HG03521 (cell line): ENCODE data around the gene PAX5.
"Not testable (repeated sequence)": the region's sequence is repeated elsewhere in the genome, so short reads cannot be mapped to it uniquely, and the experiment has no call there.

Experiments used
- ATAC-seq: cut with Tn5 transposase; IDR thresholded peaks from one replicate; pipeline ENCODE4 v1.9.1; 2021; ENCODE audit warnings: mild to moderate bottlenecking, moderate library complexity; ENCODE audit not compliant: unreplicated experiment

PAX5 gene

DNA sequence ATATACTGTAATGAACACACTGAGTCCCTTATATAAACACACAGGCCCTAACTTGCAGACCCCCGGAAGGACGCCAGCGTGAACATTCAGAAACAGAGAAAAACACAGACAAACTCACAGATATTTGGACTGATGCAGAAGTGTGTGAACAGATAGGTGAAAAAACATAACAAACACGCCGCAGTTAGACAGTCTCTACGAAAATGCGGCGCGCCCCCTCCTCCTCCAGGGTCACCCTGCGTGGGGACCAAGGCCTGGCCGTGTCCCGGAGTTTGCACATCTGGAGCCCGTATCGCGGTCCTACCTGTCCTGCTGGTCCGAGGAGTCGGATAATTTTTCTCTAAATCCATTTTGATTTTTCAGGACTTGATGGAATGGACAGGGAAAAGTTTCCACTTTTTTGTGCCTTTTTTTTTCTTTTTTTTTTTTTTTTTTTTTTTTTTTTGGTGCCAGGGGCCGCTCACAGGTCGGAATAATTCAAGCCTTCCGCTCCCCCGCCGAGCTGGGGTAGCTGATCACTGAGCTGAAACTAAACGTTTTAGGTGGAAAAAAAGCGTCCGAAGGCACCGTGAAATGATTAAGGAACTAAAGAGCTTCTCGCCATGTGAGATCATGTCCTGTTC lies at the start of gene PAX5:
Gene PAX5 (minus strand): TSS at position 587 of the 623 bp plus-strand sequence. CDS start 237 bp downstream, at position 350.
- no peak for ATAC-seq

GRCh38 chr9:37083654-37084053 lies 49.6 kb upstream of the PAX5 start:
- ATAC-seq, result no peak

- ATAC-seq, result no peak
Observed at GRCh38 chr9:37082214-37082765, 48.2 kb upstream of the PAX5 start.

GRCh38 chr9:37081507-37081906 lies 47.4 kb upstream of the PAX5 start:
- not testable (repeated sequence) for ATAC-seq

GRCh38 chr9:37080165-37080628 lies 46.1 kb upstream of the PAX5 start:
- ATAC-seq, result peak; percentile 25

DNA sequence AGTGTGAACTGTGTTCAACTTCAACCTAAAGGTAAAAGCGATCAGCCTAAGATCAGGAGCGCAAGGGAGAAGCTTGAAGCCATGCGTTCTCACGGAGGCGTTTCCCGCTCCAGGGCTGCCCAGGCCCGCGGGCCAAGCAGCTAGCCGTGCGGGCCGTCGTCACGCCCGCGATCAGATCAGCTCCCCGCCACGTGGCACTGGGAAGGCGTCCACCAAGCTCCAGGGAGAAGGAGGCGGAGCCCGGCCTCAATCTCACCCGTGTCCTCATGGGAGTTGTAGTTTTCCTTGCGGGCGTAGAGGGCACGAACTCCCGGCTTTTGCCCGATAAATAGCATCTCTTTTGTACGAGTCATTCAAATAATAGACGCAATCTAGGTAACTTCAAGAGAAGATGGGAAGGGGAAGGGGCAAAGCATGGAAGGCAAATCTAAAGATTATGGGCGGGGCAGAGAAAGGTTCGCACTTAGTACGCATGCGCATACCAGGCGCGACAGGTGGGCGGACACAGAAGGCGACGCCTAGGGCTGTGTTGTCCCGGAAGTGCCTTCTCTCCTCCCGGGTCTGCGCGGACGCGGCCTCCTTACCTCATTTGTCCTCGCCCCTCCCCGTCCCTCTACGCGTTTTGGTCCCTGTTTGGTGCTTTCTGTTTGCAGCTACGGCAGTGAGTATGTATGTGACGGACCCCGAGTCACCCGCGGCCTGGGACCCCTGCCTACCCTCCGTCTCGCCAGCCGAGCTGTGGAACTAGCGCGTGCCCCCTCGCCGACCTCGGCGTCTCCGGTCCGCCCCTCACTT lies 45.5 kb upstream of the PAX5 start:
- ATAC-seq, result peak; percentile 92

DNA sequence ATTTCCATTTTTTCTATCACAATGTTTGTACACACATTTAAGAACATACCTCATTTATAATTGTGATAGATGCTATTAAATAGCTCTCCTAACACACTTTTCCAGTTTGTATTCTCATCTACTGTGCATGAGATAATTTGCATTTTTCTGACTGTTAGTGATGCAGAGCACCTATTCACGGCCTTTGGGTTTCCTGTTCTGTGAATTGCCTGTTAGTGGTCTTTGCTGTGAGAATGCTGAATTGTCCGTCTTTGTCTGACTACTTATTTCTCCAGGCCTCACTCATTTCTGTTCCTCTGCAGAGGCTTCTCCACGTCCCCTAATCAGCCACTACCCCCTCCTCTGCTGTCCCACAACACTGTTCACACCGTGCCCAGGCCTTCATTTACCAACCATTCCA lies 40.7 kb upstream of the PAX5 start:
- not testable (repeated sequence) for ATAC-seq

DNA sequence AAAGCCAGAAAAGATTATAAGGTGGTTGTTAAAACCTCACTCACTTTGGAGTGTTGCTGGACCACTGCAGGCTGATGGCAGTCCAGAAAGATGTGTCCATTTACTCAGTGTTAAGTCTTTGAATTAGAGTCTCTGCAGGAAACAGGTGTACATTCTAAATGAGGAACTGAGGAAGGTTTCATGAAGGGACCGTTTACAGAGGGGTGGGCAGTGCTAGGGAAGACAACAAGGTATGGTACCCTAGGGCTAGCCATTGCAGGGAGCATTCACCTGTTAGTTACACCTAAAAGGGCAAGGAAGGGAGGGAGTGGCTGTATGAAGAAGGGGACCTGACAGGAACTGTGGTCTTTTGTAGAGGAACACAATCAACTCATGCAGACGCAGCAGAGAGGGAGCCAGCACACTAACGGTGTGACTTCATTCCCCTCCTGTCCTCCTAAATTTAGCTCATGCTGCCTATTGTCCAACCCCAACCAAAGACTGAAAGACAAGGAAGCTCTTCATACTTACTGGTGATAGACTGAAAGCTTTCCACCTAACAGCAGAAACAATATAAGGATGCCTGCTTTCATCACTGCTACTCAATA lies 32.2 kb upstream of the PAX5 start:
- ATAC-seq, result no peak

DNA sequence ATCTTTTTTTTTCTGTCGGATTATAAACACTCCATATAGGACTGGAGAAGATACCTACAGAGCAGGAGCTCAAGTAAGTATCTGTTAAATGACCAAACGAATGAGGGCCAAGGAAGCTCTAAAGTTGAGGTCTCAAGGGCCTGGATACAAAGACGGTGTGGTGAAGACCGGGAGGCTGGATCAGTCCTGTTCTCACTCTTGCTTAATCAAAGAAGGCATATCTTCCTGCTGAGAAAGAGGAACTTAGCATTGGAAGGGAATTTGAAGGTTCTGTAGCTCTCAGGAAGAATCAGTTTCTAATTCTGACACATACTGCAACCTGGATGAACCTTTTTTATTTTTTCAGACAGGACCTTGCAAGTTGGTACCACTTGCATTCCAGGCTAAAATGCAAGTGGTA lies 28.3 kb upstream of the PAX5 start:
- ATAC-seq, result no peak

DNA sequence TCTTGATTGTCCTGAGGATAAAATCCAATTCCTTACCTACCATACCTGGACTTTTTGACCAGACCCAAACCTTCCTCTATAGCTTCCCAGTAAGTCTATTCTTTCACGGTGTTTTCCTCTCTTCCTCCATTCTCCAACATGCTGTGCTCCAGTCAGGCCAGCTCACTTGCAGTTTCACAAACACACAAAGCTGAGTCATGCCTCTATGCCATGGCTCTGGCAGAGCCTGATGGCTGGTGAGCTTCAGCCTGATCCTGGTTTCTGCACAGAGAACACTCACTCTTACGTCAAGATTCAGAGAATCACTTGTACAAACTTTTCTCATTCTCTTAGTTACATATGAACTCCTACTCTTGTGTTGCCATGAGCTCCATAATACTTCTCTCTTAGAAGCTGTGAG lies 27.7 kb upstream of the PAX5 start:
- ATAC-seq, result no peak

- no peak for ATAC-seq
Observed at GRCh38 chr9:37060833-37061232, 26.8 kb upstream of the PAX5 start.

DNA sequence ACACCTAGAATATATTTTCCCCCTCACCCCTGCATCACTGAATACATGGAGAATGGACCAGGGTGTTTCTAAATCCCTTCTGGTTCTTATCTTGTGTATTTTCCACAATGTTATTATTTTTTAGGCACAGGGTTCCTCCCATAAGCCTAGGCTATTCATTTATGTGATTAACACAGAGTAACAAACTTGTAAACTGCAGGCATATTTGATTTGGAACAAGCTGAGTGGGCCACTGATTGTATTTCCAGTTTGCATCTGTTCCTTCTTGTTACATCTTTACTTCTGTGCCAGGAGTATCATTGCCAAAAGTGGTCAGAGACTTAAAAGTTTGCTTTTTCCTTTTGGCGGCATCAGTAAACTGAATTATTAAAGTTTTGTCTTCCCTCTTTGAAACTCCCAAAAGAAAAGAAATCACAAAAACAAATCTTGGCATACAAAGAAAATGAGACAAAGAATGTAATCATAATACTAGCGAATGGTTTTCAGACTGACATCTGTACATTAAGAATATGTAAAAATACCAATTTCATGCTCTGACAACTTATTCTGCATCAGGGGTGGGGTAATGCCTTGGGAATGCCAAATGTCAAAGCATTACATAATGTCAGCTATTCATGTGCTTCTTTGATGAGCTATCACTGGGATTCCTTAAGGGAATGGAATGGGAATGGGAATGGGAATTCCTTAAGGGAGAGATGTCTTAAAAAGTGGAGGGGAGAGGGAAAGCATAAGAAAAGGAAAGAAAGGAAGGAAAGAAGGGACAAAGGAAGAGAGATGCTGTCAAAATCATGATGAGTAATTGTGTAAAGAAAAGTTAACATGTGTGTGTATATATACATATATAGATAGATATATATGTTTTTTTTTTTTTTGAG lies 22.2 kb upstream of the PAX5 start:
- ATAC-seq, result no peak

GRCh38 chr9:37054363-37054720 lies 20.3 kb upstream of the PAX5 start:
- not testable (repeated sequence) for ATAC-seq

DNA sequence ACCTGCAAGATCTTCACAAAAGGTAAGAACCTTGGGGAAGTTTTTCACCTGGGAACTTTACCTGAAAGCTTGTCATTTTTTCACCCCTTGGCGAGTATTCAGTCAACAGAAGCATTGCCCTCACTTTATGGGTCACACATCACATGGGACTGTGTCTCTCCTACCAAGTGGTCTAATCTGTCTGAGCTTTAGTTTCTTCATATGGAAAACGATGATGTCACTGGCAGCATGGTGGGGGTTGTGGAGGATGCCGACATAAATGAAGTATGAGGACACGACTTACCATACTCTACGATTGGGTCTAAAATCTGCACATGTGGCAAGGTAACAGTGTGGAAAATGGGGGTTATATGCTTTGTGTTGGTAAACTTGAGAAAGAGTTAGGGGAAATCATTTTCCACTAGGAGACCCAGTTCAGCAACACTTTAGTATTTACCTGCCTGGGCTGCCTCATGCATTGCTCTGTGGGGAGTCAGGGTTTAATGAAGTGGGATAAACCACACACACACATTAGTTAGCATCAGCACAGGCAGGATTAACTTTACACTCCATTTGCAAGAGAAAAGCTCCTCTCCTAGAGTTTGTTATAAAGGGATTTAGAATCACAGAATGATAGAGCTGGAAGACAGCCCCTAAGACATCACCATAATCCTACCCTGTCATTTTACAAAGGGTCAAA lies 19.8 kb upstream of the PAX5 start:
- ATAC-seq, result no peak

DNA sequence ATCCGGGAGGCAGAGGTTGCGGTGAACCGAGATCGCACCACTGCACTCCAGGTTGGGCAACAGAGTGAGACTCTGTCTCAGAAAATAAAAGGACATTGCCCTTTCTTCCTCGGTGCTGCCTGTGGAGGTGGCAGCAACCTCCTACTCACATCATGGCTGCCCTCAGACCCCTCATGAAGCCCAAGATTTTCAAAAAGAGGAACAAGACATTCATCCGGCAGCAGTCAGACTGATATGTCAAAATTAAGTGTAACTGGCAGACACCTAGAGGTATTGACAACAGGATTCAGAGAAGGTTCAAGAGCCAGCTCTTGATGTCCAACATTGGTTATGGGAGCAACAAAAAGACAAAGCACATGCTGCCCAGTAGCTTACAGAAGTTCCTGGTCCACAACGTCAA lies 12.6 kb upstream of the PAX5 start:
- ATAC-seq, result no peak

GRCh38 chr9:37042421-37042820 lies 8.4 kb upstream of the PAX5 start:
- no peak for ATAC-seq

GRCh38 chr9:37040508-37041127 lies 6.5 kb upstream of the PAX5 start:
- no peak for ATAC-seq

- no peak for ATAC-seq
Observed at GRCh38 chr9:37038943-37039464, 4.9 kb upstream of the PAX5 start.

DNA sequence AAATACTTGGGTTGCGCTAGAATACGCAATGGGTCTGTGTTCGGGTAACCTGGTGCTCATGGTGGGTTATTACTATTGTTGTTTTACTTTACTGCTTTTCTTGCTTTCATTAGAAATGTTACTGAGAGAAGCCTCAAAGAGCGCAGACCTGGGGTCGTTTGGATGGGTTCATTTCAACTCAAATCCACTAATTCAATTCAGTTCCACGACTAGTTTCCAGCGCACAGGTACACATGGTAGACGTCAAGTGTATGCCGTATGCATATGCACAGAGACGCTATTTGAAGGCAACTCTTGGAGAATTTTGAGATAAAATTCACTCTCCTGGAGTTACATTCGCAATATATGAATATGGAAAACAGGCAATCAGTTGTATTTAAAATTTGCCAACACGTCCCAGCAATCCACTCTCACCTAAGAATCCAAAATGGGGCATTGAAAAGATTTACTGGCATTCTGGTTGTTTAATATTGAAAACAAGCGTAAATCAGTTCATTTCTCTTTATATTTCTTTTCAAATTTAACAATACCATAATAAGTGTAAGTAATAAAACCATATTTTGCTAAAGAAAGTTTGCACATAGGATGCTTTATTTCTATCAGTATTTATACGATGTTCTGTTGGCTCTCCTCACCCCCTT lies 4.4 kb upstream of the PAX5 start:
- ATAC-seq, result no peak
